Stimulated activated CD8-positive, alpha-beta memory T cell treated with anti-CD3 and anti-CD28 coated beads, Interleukin-4, amount 100 ng/mL, for 24 hours (primary cell): Measurements from ENCODE around the gene TRPC4AP.
"Not testable (repeated sequence)": the region's sequence is repeated elsewhere in the genome, so short reads cannot be mapped to it uniquely, and the experiment has no call there.

Source experiments
- DNase-seq: peaks from one replicate; pipeline ENCODE4 v3.0.0-alpha.2; 2020; ENCODE audit warnings: low read depth

The TRPC4AP gene

DNA sequence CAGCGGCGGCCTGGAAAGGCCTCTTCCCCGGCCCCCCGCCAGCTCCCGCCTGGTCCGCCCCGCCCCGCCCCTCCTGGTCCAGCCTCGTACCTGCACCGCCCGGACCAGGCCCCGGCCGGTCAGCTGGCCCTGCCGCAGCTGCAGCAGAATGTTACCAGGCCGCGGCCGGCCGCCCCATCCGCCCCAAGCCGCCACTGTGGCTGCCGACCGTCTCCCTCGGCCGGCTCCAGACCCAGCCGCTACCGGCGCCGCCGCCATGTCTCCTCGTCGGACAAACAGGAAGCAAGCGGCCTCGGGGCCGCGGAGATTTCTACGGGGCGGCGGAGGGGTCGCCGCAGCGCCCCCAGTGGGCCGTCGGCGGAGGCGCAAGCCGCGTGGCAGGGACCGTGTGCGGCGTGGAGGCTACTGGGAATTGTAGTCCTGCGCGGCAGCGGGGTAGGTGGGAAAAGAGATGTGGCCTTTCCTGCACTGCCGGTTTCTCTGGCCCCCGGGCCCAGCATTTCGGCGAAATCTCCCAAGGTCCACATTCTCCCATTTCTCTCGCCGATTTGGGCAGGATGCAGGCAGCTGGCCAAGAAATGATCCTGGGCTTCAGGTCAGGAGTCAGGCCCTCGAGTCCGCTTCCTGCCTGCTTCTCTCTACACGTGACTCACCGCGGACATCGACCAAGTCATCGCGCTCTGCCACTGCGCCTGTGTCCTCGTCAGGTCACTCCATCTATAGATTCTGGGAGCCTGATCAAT lies at the start of gene TRPC4AP:
TSS of gene TRPC4AP (minus strand) at position 284 of the 743 bp plus-strand sequence. CDS start at position 258, 26 bp downstream.
- peak; percentile 80 for DNase-seq

DNA sequence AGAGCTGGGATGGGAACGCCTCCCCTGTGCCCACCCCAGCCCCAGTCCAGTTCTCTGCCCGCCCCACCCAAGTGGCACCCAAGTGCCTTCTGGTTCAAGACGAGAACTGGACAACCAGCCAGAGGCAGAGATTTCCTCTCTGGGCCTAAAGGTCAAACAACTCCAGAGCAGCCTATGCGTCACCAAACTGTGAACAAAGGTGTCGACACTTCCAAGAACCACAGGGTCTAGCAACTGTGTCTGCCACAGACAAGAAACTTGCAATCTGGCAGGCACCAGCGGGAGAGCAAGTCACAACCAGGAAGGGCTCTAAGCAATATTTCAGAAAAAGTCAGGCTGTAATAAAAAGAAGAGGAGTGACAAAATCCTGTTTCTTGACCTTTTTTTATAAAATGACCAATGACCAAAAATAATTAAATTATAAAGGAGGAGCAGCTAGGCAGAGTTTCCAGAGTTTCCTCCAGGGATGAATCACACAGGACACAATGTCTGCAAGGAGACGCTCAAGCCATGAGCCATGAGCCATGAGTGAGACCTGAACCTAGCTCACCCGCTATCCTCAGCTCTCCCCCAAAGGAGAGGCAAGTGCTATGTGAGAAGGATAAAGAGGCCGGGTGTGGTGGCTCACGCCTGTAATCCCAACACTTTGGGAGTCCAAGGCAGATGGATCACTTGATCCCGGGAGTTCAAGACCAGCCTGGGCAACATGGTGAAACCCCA lies 43.4 kb upstream of the TRPC4AP start:
- no peak for DNase-seq

DNA sequence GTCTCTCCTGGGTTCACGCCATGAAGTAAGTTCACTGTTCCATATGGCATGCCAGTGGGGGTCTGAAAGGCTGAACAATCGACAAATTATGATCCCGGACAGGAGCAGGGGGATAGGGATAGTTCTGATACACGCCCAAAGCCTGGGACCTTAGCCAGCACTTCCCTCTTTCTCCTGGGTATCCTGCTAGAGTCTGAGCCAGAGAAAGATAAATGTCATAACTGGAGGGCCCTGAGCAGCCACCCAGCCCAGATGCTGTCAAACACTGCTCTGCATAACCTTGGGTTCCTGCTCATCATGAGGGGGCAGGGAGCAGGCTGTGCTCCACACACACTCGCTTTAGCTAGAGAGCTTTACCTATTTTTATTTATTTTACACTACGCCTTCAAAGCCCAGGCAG lies 42.3 kb upstream of the TRPC4AP start:
- DNase-seq, result no peak

DNA sequence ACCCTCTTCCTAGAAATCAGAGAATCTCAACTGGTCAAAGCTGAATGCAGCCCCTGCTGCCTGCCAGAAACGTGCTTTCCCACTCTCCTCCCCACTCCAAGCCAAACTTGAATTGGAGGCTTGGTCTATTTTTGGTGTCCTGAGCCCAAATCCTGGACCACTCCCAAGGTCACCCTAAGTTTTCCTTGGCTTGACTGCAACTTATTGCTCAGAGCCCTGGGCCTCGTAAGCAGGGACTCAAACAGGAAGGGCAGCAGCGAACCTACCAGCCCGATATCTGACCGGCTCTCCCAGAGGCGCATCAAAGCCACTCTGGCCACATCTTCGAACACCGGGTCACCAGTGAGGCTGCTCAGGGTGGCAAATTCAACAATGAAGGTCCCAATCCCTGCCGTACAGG lies 41.9 kb upstream of the TRPC4AP start:
- DNase-seq, result no peak

DNA sequence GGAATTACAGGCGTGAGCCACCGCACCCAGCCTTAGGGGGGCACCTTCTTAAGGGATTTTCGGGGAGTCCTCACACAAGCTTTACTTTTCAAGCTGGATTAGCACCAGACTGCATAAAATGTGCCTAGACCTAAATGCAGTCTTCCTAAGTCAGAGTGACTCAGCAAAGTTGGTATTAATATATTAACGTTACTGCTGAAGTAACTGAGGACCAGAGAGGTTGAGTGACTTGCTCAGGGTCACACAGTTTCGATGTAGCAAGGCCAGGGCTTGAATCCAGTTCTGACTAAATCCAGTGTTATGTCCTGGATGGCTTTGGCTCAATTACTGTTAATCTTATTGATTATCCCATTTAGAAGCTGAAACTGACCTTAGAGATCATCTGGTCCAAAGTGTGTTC lies 41.1 kb upstream of the TRPC4AP start:
- DNase-seq, result no peak

DNA sequence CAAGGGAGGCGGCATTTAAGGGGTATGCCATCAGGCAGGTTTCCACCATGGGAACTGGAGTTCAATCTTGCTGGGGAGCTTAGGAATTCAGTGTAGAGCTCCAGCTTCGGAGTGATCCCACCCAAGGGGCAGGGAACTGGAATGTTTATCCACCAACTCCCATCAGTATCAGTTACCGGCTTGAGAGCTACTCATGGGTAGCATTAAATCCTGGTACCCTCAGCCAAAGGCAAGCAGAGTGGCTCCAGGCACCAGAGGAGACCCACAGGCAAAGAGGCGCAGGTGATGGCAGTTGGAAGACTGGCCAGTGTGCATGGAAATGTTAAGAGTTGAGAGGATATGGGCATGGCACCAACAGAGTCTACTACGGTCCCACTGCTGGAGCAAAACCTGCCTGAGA lies 40.4 kb upstream of the TRPC4AP start:
- DNase-seq, result no peak

DNA sequence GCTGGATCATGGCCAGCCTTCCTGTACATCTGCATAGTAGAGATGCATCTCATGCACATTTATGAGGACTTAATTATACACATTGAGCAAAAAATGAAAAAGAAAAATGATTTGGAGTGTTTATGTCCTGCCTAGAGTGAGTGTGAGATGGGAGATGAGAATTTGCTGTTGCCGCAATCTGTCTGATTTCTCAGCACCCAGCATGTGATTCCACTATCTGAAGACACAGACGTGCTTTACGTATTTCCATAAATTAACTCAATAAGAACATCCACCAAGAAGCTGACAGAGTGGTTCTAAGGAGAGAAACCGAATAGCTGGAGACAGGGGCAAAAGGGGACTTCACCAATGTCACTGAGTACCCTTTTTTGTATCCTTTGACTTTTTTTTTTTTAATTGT lies 39.3 kb upstream of the TRPC4AP start:
- DNase-seq, result no peak

- no peak for DNase-seq
These were observed 37.1 kb upstream of the TRPC4AP start for GRCh38 chr20:35129647-35130069.

DNA sequence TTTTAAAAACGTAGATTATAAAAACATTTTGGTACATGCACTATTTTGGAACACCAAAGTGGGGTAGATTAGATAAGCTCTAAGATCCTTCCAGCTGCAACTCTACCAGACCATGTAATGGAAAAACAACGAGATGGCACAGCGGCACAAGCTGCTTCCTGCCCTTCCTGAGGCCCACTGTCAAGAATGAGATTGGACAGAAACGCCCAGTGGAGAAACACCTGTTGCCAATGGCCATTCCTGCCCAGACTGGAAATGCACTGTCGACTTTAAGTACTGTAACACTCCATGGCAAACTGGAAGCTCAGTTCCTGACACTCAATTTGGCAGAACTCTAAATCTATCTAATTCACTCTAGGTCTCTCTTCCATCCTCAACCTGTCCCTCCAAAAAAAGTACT lies 33.1 kb upstream of the TRPC4AP start:
- no peak for DNase-seq

DNA sequence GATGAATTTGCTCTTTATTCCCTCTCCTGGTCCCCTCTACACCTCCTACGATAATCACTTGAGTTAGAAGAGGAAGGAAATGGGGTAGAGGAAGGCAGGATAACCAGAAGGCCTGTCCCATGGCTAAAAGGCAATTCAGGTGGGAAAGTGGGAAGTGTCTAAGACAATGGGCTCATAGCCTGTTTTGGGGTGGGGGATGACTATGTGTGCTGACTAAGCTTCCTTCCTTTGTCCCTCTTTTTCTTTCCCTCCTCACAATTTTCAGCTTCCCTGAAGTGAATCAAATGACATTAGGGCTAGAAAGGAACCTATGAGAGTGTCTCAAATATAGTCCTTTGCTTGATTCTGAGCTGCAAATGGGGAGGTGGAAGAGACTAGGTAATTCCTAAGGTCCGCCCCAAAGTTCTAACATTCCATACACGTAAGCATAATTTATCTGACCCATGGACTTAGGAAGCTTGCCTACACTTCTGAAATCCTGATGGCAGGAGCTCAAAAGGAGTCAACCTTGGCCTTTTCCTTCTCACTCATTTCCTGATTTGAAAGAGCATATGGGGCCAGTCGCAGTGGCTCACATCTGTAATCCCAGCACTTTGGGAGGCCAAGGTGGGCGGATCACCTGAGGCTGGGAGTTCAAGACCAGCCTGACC lies 30.3 kb upstream of the TRPC4AP start:
- no peak for DNase-seq

GRCh38 chr20:35121186-35121585 lies 28.6 kb upstream of the TRPC4AP start:
- DNase-seq, result no peak

DNA sequence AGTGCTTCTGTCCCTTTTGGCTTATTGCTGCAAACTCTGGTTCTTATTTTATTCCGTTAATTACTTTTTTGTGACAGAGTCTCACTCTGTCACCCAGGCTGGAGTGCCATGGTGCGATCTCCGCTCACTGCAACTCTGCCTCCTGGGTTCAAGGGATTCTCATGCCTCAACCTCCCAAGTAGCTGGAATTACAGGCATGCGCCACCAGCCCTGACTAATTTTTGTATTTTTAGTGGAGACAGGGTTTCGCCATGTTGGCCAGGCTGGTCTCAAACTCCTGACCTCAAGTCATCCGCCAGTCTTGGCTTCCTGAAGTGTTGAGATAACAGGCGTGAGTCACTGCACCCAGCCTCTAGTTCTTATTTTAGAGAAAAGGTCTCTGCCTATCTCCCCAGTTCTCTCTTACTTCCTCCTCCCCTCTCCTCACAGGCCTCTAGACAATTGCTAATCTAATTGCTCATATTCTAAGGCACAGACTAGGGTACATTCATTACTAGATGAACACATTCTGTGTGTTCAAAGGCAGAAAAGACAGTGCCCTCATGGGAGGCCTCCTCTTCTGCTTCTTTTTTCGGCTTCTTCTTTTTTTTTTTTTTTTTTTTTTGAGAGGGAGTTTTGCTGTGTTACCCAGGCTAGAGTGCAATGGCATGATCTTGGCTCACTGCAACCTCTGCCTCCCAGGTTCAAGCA lies 27.6 kb upstream of the TRPC4AP start:
- no peak for DNase-seq

DNA sequence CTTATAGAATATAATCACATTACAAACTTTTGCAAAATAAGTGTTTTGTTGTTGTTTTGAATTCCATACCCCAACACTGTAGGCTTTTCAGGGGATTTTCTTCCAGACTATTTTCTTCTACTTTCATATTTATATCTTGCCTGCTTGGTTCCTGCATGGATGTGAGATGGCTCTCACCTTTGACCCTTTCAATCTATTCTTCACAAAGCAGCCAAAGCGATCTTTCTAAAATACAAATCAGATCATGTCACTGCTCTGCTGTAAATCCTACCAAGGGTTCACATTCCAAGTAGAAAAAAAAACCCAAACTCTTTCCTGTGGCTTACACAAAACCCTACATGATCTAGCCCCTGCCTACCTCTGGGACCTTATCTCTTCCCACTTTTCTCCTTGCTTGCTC lies 25.0 kb upstream of the TRPC4AP start:
- no peak for DNase-seq

GRCh38 chr20:35117196-35117595 lies 24.6 kb upstream of the TRPC4AP start:
- DNase-seq, result no peak

DNA sequence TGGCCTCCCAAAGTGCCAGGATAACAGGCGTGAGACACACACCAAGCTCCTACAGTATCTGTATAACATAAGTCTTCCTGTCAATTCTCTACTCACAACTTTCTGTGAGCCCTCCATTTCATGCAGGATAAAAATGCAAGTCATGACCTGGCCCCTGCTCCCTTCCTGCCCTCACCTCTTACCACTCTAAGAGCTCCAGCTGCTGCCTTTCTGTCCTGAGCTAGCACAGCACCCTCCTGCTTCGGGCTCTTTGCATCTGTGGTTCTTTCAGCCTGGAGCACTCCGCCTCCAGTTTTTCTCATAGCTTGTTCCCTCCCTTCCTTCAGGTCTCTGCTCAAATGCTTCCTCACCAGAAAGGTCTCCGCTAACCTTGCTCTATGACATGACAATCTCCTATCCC lies 23.7 kb upstream of the TRPC4AP start:
- no peak for DNase-seq

DNA sequence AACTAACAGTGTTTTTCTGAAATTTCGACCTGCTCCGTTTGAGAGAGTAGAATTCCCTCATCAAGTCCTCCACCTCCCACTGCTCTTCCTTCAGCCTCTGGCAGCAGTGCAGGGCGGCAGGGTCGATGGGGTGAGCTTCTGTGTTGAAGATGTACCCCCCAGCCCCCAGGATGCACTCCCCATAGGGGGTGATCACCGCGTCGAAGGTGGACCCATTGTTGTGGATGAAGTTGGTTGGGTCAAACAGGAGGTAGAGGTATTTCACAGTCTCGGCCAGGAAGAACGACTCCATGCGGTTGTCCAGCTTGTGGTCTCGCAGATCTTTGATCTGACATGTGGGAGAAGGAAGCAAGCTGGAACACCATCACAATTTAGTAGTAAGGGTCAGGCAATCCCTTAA lies 23.0 kb upstream of the TRPC4AP start:
- DNase-seq, result no peak

DNA sequence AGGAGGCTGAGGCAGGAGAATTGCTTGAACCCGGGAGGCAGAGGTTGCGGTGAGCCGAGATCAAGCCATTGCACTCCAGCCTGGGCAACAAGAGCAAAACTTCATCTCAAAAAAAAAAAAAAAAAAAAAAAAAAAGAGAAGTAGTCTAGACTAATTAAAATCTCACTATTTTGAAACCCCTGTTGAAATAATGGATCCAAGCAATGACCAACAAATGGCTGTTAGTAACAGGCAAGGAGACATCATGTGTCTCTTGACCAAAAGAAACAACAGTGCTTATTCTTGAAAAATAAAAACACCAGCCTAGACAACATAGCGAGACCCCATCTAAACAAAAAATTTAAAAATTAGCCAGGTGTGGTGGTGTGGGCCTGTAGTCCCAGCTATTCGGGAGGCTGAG lies 19.7 kb upstream of the TRPC4AP start:
- DNase-seq, result not testable (repeated sequence)

GRCh38 chr20:35111141-35111888 lies 18.7 kb upstream of the TRPC4AP start:
- no peak for DNase-seq

- no peak for DNase-seq
These were observed 16.3 kb upstream of the TRPC4AP start for GRCh38 chr20:35108921-35109320.

DNA sequence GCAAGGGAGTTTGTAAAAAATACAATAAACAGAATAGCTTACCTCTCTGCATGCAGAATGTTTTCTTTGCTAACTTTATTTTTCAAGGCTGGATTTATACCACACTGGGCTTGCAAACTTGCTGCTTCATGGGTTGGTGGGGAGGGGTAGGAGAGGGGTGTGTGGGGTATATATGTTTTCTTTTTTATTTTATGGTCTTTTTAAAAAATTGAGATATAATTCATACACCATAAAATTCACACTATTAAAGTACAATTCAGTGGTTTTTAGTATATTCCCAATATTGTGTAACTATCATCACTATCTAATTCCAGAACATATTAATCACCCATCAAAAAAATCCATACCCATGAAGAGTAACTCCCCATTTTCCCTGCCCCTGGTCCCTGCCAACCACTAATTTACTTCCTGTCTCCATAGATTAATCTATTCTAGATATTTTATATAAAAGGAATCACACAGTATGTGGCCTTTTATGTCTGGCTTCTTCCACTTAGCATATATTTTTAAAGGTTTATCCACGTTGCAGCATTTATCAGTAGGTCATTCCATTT lies 14.3 kb upstream of the TRPC4AP start:
- no peak for DNase-seq

GRCh38 chr20:35104685-35105295 lies 12.2 kb upstream of the TRPC4AP start:
- no peak for DNase-seq
